ENCODE results near the gene GOLIM4.
A peak's percentile ranks its signal among the peaks of the same experiment; 100 is the strongest.

Gene GOLIM4

DNA sequence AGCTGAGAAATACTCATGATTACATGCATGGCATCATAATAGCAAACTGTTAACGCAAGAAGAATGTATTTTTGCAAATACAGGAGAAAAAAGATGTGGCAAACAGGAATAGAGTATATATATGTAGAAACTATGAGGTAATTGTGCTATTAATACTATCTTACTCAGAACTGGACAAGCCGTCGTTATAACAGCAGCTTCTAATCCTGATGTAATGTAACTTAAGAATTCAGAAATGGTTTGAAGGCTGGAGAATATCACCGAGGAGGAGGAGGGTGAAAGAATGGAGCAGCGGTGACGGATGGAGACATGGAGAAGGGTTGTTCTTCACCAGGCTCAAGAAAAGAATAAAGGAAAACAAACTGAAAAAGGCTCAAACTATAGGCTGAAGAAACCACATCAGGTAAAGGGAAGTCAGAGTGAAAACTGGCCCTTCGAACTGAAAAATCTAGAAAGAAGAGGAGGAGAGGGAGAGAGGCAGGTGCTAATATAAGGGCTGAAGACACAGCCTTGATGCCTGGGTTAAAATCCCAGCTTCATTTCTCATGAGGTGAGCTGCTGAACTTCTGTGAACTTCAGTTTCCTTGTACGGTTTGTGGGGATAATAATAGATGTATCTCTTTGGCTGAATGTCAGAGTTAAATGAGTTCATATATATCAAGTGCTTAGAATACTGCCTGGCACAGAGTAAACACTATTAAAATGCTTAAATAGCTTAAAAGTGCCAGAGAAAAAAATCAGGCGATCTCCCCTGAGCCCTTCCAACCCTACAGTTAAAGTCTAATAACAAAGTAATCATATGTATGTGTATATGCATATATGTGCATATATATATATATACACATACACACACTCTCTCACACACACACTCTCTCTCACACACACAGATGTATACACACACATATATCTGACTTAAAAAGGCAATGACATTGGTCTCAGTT lies 43.9 kb downstream of the GOLIM4 start:
- peak; percentile 40 for DNase-seq (ENCODE audit: low spot score)
- in situ Hi-C loops (cut with MboI; ENCODE audit: low sequenced_read_pairs, unreplicated experiment) = no loop called here
- no peak for TF ChIP-seq CTCF (IDR thresholded peaks at IDR 0.05; ENCODE audit: borderline replicate concordance, control extremely low read depth, extremely low read depth, insufficient read depth, missing control alignments)

DNA sequence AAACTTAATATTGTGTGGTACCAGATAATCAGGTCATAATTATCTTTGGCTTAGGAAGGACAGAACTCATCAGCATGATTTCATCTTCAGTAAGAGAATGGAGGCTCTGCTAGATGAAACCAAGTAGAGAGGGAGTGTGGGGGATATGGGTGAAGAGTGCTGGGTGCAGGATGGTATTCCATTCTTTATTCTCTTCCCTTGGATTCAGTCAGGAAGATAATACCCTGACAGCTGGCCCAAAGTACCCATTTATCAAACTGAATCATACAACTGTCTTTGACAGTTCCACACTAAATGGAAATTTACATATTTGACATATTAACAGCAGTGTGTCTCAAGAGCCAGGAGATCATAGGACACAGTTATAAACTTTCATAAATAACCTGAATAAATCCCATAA lies 44.7 kb downstream of the GOLIM4 start:
- TF ChIP-seq CTCF (IDR thresholded peaks at IDR 0.05; ENCODE audit: borderline replicate concordance, control extremely low read depth, extremely low read depth, insufficient read depth, missing control alignments) = no peak
- DNase-seq (ENCODE audit: low spot score) = no peak
- in situ Hi-C loops (cut with MboI; ENCODE audit: low sequenced_read_pairs, unreplicated experiment) = no loop called here

DNA sequence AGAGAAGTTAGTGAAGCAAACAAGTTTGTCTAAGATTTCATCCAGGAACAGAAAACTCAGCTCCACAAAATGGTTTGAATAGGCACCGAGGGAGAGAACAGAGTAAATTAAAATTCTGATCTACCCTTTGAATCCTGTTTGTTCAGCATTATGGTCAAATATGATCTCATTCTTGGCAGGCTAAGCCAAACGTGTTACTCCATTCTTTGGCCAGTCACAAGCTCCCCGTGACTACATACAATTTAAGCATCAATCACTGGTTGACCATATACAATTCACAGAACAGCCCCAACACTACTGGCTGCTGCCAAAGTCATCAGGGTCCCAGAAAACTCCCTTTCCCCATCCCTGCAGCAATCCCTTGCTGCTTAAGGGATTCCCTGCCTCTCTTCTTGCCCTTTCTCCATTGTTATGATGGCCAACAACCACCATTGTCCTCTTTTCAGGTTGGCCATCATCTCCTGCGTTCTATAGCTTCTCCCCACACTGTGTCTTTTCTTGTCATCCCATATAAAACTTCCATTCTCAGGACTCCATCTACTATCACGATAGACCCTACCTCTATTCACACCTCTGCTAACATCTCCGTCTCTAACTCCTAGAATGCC lies 46.3 kb downstream of the GOLIM4 start:
- no peak for TF ChIP-seq CTCF (IDR thresholded peaks at IDR 0.05; ENCODE audit: borderline replicate concordance, control extremely low read depth, extremely low read depth, insufficient read depth, missing control alignments)
- no peak for DNase-seq (ENCODE audit: low spot score)
- in situ Hi-C loops (cut with MboI; ENCODE audit: low sequenced_read_pairs, unreplicated experiment) = loop anchor here (25.0 kb wide), 1 partner anchor 813 kb away; no protein-coding TSS in a partner anchor

DNA sequence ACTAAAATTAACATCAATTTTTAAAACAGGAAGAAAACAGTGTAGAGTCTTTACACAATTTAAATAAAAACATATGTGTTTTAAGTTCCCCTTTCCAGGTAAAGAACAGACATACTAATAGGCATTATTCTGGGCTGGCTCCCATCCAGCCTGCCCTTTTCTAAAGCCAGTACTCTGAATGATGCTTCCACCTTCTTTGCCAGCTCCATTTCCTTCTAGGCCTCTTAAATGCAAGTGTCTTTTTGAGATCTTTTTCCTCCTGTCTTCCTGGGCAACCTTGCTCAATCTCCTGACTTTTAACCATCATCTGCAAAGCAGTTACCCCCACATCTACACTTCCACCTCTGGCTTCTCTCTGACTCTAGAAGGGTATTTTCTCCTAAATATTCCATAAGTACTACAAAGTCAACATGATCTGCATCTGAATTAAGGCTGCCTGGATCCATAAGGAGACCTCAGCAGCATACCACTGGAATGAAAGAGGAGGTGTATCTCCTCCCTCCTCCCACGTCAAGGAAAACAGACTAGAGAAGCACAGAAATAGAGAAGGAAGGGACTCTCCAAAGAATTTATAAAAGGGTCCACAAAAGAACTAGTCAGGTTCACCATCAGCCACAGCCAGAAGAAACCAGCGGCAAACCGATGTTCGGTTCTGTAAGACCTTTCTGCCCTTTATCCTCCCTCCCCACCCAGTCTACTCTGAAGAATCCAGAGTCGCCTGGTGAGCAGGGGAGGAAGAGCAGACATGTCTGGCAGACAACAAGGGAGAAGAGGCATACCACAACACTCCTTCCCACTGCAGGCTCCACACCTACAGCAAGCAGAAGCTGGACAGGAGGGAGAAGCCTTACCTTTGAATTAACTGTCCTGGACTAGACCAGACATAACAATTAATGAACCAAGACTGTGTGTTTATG lies 47.1 kb downstream of the GOLIM4 start:
- in situ Hi-C loops (cut with MboI; ENCODE audit: low sequenced_read_pairs, unreplicated experiment) = loop anchor here (25.0 kb wide), 1 partner anchor 814 kb away; no protein-coding TSS in a partner anchor
- no peak for DNase-seq (ENCODE audit: low spot score)
- TF ChIP-seq CTCF (IDR thresholded peaks at IDR 0.05; ENCODE audit: borderline replicate concordance, control extremely low read depth, extremely low read depth, insufficient read depth, missing control alignments) = no peak

DNA sequence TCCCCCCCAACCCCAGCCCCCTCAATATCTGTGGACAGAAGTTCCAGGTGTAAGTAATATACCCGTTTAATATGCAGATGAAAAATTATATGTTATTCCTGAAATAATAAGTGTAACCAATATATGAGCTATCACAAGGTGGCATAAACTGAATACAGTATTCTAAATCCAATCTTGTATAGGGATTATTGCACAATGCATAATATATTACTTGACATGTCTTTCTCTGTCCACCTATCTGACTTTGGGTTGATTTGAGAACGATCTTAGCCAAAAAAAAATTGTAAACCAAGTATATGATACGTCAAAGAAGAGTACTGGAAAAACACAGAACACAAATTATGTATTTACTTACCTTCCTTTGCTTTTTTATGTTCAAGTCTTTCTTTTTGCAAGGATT lies 47.8 kb downstream of the GOLIM4 start:
- DNase-seq (ENCODE audit: low spot score) = no peak
- no peak for TF ChIP-seq CTCF (IDR thresholded peaks at IDR 0.05; ENCODE audit: borderline replicate concordance, control extremely low read depth, extremely low read depth, insufficient read depth, missing control alignments)
- in situ Hi-C loops (cut with MboI; ENCODE audit: low sequenced_read_pairs, unreplicated experiment) = loop anchor here (25.0 kb wide), 1 partner anchor 814 kb away; no protein-coding TSS in a partner anchor
